ENCODE measurements around the gene DAZ3.
"Not testable (repeated sequence)": the region's sequence is repeated elsewhere in the genome, so short reads cannot be mapped to it uniquely, and the experiment has no call there.

The DAZ3 gene, protein sequence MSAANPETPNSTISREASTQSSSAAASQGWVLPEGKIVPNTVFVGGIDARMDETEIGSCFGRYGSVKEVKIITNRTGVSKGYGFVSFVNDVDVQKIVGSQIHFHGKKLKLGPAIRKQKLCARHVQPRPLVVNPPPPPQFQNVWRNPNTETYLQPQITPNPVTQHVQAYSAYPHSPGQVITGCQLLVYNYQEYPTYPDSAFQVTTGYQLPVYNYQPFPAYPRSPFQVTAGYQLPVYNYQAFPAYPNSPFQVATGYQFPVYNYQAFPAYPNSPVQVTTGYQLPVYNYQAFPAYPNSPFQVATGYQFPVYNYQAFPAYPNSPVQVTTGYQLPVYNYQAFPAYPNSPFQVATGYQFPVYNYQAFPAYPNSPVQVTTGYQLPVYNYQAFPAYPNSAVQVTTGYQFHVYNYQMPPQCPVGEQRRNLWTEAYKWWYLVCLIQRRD

DNA sequence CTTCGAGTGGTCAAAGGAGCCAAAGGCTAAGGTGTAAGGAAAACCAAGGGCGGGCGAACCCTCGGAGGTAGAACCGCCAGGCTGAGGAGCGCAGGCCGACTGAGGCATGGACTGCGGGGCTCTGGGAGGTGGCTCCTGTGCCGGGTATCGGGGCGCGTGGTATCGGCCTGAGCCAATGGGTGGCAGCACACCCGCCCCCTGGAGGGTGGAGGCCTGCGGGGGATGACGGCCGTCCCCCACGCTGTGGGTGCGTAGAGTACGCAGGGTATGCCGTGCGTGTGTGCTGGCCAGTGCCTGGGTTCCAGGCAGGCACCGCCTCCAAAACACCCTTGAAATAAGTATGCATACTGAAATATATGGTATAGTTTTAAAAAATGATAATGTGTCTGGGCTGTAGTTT lies at the start of gene DAZ3:
TSS of gene DAZ3 (minus strand) at position 101 of the 400 bp plus-strand sequence. CDS start 208 bp downstream, outside the sequence.
- DNase-seq, result not testable (repeated sequence)

DNA sequence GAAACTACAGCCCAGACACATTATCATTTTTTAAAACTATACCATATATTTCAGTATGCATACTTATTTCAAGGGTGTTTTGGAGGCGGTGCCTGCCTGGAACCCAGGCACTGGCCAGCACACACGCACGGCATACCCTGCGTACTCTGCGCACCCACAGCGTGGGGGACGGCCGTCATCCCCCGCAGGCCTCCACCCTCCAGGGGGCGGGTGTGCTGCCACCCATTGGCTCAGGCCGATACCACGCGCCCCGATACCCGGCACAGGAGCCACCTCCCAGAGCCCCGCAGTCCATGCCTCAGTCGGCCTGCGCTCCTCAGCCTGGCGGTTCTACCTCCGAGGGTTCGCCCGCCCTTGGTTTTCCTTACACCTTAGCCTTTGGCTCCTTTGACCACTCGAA lies 20.4 kb upstream of the DAZ3 start, which contains the start of gene DAZ4:
TSS of gene DAZ4 (plus strand) at position 301 of the 400 bp plus-strand sequence. CDS start 208 bp downstream, outside the sequence.
- not testable (repeated sequence) for DNase-seq

DNA sequence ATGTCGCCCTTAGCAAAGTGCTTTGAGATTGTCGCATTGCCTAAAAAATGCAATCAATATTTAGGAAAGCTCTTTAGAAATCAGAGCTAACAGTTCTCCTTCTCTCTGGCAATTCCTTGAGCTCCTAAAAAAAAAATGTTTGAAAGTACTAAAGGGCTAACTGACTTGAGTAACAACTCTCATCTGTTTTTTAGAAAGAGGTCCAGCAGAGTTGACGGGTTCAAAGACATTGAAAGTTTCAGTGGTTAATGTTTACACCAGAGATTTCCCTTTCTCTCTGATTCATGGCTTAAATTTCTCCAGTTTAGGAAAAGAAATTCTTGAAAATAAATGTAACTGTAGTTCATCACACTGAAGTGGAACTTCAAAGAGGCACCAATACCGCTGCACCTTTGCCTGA lies 11.9 kb upstream of the DAZ3 start:
- not testable (repeated sequence) for DNase-seq

DNA sequence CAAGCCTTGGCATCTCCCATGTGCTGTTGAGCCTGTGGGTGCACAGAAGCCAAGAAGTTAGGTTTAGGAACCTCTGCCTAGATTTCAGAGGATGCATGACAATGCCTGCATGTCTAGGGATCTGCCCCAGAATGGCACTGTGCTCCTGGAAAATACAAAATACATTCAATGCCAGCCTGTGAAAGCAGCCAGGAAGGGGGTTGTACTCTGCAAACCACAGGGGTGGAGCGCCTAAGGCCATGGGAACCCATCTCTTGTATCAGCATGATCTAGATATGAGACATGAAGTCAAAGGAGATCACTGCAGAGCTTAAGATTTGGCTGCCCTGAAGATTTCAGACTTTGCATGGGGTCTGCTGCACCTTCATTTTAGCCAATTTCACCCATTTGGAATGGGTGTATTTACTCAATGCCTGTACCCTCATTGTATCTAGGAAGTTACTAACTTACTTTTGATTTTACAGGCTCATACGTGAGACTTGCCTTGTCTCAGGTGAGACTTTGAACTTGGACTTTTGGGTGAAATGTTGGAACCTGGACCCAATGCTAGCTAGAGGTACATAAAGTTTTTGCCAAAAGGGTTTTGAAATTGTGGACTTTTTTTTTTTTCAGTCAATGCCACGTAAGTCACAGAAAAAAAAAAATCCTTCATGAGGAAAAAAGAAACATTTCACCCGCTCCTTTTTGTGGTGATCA lies 11.1 kb upstream of the DAZ3 start:
- DNase-seq, result not testable (repeated sequence)

DNA sequence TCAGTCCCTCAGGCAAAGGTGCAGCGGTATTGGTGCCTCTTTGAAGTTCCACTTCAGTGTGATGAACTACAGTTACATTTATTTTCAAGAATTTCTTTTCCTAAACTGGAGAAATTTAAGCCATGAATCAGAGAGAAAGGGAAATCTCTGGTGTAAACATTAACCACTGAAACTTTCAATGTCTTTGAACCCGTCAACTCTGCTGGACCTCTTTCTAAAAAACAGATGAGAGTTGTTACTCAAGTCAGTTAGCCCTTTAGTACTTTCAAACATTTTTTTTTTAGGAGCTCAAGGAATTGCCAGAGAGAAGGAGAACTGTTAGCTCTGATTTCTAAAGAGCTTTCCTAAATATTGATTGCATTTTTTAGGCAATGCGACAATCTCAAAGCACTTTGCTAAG lies 8.6 kb upstream of the DAZ3 start:
- not testable (repeated sequence) for DNase-seq
